HG02885 (cell line): ENCODE measurements around the gene DTL.
"Not testable (repeated sequence)": the region's sequence is repeated elsewhere in the genome, so short reads cannot be mapped to it uniquely, and the experiment has no call there.

ENCODE experiments used
- ATAC-seq: cut with Tn5 transposase; IDR thresholded peaks from one replicate; pipeline ENCODE4 v1.9.1; 2021; ENCODE audit warnings: mild to moderate bottlenecking; ENCODE audit not compliant: unreplicated experiment, poor library complexity

DTL gene, protein sequence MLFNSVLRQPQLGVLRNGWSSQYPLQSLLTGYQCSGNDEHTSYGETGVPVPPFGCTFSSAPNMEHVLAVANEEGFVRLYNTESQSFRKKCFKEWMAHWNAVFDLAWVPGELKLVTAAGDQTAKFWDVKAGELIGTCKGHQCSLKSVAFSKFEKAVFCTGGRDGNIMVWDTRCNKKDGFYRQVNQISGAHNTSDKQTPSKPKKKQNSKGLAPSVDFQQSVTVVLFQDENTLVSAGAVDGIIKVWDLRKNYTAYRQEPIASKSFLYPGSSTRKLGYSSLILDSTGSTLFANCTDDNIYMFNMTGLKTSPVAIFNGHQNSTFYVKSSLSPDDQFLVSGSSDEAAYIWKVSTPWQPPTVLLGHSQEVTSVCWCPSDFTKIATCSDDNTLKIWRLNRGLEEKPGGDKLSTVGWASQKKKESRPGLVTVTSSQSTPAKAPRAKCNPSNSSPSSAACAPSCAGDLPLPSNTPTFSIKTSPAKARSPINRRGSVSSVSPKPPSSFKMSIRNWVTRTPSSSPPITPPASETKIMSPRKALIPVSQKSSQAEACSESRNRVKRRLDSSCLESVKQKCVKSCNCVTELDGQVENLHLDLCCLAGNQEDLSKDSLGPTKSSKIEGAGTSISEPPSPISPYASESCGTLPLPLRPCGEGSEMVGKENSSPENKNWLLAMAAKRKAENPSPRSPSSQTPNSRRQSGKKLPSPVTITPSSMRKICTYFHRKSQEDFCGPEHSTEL

DNA sequence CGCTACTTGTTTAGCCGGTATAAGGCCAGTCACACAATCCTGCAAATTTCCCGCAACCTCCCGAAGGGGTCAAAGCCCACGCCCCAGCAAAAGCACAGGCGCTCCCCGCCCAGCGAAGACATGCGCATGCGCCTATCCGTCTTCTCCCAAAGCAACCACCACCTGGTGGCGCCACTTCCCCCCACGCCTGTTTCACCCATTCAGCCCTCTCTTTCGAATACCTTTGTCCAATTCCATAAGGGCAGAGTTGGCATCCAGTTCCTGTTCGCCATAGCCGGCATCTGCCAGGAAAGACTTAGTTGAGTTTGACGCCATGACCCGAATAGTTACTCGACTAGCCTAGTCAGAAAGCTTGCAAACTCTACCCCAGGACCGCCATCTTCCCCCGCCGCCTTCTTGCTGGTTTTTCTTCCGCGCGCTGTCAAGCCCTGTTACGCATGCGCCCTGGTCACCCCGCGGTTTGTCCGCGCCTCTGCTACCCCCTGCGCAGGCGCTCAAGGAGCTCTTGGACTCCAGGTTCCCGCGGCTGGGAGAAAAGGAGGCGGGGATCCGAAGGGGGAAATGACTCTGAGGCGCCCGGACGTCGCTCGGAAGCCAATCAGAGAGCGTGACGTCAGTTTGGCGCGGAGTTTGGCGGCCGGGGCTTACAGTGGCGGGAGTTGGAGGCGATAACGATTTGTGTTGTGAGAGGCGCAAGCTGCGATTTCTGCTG lies at the start of gene DTL, which contains the start of gene INTS7:
Gene DTL (plus strand): TSS at position 626 of the 712 bp plus-strand sequence. CDS start 143 bp downstream, outside the sequence.
Gene INTS7 (minus strand): TSS at position 435 of the 712 bp plus-strand sequence. CDS start 120 bp downstream, at position 315.
- ATAC-seq = peak; percentile 74

DNA sequence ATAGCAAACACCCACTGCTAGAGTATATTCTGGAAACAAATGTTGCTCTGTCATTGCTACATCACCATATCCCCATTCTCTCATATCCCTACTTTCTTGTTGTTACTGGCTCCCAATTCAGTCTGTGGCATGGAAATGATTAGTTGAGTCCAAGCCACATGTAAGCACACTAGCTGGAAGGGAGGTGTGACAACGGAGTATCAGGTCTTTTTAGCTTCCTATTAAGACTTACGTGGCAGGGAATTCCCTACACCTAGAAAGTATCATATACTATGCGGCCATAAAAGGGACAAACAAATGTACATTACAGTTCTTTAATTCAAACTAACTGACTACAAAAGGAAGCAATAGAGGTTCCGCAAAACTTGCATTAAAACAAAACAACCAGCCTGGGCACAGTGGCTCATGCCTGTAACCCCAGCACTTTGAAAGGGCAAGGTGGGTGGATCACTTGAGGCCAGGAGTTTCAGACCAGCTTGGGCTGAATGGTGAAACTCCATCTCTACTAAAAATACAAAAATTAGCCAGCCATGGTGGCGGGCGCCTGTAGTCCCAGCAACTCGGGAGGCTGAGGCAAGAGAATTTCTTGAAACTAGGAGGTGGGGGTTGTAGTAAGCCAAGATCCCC lies 48.8 kb upstream of the DTL start:
- ATAC-seq = no peak

DNA sequence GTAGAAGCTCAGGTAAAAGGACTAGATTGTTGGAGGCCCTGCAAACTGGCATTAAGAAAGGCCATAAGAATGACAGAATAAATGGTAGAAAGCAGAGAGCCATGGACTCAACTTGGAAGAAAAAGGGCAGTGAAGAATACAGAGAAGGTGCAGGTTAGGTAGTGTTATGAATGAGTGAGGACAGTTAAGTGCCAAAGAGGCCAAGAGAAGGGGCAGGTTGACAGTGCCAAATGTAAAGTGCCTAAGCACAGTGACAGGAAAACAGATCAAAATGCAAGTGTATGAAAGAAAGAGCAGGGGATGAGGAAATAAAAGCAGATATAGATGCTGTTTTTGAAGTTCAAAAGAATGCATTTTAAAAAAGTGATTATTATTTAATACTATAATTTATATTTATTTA lies 43.9 kb upstream of the DTL start:
- no peak for ATAC-seq

DNA sequence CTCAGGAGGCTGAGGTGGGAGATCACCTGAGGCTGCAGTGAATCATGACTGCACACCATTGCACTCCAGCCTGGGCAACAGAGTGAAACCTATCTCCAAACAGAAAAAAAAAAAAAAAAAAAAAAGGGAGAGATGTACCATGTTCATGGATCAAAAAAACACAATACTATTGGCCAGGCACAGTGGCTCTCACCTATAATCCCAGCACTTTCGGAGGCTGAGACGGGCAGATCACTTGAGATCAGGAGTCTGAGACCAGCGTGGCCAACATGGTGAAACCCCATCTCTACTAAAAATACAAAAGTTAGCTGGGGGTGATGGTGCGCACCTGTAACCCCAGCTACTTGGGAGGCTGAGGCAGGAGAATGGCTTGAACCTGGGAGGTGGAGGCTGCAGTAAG lies 38.1 kb upstream of the DTL start:
- not testable (repeated sequence) for ATAC-seq

DNA sequence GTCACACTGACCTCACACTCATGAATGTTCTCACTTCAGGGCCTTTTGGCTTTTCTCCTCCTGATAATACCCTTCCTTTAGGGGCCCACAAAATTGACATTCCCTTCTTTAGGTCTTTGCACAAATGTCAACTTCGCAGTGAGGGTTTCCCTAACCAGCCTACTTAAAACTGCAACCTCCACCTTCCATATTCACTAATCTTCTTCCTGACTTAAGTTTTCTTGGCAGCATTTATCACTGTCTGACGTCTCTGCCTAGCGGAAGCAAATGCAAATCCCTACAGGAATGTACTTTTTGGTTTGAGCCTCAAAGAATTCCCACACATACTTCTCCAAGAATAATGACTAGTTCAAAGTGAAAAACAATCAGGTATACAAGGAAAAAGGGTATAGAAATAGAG lies 33.0 kb upstream of the DTL start:
- no peak for ATAC-seq

DNA sequence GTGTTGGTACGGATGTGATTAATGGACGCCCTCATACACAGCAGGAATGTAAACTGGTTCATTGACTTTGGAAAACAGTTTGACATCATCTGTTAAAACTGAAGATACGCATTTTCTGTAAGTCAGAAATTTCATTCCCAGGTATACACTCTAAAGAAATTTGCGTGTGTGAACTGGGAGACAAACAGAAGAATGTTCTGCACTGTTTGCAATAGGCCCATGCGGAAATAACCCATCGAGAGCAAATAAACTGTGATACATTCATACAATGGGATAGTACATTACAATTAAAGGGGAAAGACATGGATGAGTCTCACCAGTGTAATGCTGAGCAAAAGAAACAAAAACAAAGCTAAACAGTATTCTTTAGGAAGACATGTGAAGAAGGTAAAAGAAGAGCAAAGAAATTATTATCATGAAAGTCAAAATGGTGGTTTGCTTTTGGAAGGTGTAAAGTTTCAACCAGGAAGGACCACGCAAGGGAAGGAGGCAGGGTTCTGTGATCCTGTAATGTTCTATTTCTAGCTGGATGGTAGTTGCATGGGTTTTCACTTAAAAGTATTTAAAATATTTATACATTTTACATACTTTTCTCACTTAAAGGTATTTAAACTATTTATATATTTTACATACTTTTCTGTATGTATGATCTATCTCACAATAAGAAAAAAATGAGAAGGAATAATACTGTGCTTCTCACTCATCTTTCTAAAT lies 30.5 kb upstream of the DTL start:
- ATAC-seq = no peak

DNA sequence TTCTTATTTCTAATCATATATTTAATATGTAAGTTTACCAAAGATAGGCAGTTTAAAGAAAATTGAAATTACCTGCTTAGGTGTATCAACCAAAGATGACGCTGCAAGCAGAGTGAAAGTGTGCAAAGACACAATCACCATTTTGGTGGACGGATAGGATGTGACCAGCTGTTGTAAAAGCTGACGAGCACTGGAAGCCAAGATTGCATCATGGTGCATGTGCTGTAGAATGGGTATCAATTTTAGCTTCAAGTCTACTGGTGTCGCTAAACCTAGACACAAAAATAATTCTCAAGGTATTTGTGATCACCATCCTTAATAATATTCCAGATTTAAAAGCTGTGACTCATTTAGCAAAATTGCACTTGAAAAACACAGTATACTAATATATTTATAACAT lies 28.4 kb upstream of the DTL start:
- ATAC-seq = no peak

DNA sequence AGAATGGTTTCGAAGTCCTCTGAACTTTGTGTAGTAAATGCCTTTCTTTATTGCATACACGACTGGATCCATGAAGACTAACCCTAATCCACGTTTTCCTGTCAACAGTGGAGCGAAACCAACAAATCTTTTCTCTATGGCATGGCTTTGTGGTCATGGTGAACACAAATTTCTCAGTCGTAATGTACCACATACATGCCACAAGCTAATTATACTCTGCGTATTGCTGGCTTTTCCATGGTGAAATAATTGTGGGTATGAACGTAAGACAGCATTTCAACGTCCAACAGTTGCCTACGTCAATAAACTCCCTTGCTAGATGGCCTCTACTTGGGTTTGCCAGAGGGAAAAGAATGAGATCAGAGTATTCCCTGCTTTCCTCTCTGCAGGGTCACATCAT lies 27.7 kb upstream of the DTL start:
- no peak for ATAC-seq

DNA sequence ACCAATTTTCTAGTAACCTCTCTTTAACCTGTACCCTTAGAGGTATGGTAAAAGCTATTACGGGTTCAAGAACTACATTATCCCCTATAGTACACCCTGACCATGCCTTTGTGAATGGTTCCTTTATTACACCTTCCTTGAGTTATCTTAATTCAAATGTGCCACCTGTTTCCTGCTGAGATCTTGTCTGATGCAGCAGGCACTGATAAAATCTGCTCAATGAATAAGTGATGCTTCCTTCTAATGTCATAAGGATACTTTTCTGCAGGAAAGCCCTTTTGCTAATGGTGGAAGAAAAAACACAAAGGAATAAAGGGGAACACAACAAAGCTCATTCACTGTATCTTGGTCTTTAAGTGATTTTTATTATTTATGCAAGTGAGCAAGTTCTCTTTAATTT lies 26.0 kb upstream of the DTL start:
- no peak for ATAC-seq

DNA sequence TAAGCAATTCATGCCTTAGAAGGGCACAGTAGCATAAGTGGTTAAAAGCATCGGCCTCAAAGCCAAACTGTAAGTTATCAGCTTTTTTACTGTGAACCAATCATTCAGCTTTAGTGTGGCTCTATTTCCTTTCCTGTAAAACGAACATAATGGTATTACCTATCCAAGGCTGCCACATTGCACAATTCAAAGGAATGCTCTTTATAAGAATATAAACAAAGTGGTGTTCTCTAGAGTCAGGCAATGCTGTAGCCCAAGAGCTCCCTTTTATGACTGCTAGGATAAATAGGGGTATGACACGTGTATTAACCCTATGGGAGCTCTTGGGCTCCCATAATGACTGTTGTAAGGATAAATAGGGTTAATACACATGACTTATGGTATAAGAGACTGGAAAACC lies 25.5 kb upstream of the DTL start:
- no peak for ATAC-seq

DNA sequence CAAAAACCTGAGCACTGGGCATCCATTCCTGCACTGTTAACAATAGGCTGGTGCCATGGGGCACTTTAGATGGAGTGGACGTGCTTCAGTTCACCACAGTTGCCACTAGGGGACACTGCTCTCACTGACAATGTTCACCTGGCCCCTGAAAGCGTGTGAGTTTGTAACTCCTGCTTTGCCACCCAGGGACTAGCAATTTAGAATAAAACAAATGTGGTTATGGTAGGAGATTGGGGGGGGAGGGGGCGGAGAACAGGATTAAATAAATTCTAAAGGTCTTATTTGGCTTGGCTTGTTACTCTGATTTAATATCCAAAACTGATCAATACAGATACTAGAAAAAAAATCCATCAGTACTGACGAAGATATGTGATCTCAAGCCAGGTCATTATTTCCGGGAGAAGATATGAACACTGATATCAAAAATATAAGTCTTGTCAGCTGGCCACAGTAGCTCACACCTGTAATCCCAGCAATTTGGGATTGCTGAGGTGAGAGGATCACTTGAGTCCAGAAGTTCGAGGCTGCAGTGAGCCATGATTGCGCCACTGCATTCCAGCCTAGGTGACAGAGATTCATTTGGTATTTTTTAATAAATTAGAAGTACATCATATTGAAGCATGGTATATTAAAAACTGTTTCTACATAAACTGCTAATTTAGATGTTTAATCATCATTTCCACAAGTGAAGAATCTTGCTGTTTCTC lies 23.4 kb upstream of the DTL start:
- peak; percentile 82 for ATAC-seq

DNA sequence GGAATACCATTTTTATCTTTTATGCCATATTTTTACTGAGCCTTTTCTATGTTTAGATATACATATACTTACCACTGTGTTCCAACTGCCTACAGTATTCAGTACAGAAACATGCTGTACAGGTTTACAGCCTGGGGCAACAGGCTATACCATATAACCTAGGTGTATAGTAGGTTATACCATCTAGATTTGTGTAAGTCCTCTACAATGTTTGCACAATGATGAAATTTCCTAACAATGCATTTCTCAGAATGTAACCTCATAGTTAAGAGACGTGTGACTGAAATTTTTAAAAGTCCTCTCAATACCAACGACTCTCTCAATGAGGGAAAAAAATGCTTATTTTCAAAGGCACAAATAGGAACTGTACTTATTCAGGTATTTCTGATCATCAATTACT lies 21.9 kb upstream of the DTL start:
- ATAC-seq = no peak

DNA sequence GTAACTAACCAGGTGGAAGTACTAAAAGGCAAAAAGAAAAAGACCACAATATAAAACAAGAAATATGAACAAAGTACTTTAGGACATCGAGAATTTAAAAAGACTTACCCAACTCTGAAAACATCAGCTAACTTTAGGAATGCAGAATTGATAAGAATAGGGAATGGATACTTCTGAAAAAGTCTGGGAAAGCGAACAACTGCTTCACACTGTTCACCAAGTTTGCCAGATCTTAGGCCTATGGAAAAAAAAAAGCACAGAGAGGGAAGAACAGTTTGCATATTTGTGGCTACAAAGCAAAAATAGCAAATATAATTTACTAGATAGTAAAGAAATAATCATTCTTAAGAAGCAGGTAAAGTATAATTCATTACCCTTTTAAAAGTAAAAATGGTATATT lies 14.6 kb upstream of the DTL start:
- ATAC-seq = no peak

DNA sequence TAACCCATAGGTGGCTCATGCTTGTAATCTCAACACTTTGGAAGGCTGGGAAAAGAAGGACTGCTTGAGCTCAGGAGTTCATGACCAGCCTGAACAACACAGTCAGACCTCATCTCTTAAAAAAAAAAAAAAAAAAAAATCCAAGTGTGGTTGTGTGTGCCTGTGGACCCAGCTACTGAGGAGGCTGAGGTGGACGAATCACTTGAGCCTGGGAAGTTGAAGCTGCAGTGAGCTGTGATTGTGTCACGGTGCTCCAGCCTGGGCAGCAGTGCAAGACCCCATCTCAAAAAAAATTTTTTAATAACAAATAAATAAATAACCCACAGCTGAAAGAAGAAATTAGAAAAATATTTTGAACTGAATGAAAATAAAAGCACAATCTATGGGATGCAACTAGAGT lies 14.0 kb upstream of the DTL start:
- ATAC-seq = no peak

DNA sequence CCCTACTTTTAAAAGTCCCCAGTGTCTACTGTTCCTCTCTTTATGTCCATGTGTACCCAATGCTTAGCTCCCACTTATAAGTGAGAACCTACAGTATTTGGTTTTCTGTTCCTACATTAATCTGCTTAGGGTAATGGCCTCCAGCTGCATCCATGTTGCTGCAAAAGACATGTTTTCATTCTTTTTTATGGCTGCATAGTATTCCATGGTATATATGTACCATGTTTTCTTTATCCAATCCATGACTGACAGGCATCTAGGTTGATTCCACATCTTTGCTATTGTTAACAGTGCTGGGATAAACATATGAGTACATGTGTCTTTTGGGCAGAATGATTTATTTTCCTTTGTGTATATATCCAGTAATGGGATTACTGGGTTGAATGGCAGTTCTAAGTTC lies 12.6 kb upstream of the DTL start:
- ATAC-seq = not testable (repeated sequence)

DNA sequence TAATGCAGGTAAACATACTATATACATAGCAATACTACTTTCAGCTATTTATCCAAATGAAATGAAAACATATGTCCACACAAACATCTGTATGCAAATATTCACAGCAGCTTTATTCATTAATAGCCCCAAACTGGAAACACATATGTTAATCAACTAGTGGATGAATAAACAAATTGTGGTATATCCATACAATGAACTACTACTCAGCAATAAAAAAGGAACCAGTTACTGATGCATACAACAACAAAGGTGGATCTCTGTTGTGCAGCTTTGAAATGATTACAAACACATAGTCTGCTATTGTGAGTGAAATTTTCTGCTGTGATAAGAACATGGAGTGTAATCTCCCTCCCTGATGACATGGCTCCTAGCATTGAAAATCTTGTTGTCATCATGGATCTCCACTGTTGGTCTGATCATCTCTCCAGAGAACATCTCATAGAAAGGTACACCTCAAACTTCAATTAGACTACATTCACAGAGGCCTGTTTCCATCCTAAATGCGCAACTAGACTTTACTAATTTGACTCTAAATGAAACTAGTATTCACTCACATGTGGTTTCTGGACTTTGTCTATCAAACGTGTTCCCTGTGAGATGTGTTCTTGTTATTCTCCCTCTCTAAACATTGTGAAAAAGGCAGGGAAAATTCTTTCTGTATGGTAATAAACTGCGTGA lies 10.9 kb upstream of the DTL start:
- no peak for ATAC-seq

DNA sequence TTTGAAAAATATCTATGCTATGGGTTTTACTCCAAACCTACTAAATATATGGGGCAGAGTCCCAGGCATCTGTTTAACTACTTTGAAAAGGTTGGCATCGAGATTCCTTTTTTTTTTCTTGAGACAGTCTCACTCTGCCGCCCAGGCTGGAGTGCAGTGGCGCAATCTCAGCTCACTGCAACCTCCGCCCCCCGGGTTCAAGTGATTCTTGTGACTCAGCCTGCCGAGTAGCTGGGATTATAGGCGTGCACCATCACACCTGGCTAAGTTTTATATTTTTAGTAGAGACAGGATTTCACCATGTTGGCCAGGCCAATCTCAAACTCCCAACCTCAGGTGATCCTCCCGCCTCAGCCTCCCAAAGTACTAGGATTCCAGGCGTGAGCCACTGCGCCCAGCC lies 7.8 kb upstream of the DTL start:
- ATAC-seq = not testable (repeated sequence)

DNA sequence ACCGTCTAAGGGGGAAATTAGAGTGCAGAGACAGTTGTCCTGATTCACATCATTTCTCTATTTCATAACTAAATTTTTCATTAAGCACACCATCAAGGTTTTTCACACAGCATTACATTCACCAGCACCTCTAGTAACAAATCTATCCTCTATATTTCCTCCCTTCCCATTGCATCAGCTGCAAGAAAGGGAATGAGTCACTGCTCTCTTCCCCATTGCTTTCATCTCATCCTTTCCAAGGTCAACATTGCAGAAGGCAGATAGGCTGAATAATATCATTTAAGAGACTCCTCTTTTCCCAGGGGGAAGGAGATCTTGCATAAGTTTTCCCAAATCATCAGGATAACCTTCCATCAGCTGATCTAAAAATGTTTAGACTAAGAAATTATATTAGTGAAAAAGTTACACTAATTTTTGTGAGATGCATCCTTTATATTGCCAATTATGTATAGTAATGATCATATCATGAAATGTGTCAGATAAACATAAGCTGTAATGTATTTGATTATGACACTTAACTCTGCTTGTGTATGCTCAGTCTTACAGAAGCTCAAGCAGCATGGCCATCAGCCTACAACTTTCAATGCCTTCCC lies 4.5 kb upstream of the DTL start:
- ATAC-seq = no peak
